ENCODE measurements around the gene OCA2. TPM values are rescaled to one million over a fixed set of nuclear protein-coding genes. Genes with fewer than 3 reads are reported as not detected.

Gene OCA2
- polyA plus RNA-seq, 1 experiment = not detected

GRCh38 chr15:27743638-27744037 lies 355.5 kb downstream of the OCA2 start:
- Histone ChIP-seq H3K27ac (ENCODE audit: low read depth, low read length) (no peak overlapping the region), H3K27me3 (ENCODE audit: control insufficient read depth, insufficient read depth, low read length) (no peaks in the 10 kb centered on the region), H3K9me3 (ENCODE audit: control insufficient read depth, insufficient read depth, low read length) (peaks cover 34% of the 10 kb centered on the region), H3K4me3 (ENCODE audit: low read depth, low read length) (no peak overlapping the region)
- no peak for DNase-seq (ENCODE audit: low read depth, low spot score)
- ChIA-PET POLR2A (no interaction called here), CTCF (no interaction called here)
- TF ChIP-seq CTCF (IDR thresholded peaks at IDR 0.05; ENCODE audit: low read depth, low read length) = no peak

GRCh38 chr15:27742751-27743477 lies 356.2 kb downstream of the OCA2 start:
- no peak for DNase-seq (ENCODE audit: low read depth, low spot score)
- POLR2A ChIA-PET = no interaction called here
- H3K27ac ChIP-seq (ENCODE audit: low read depth, low read length) = no peak overlapping the region
- no peak overlapping the region for H3K4me3 ChIP-seq (ENCODE audit: low read depth, low read length)
- no peak for TF ChIP-seq CTCF (IDR thresholded peaks at IDR 0.05; ENCODE audit: low read depth, low read length)
- peaks cover 31% of the 10 kb centered on the region for H3K9me3 ChIP-seq (ENCODE audit: control insufficient read depth, insufficient read depth, low read length)
- H3K27me3 ChIP-seq (ENCODE audit: control insufficient read depth, insufficient read depth, low read length) = no peaks in the 10 kb centered on the region
- CTCF ChIA-PET = no interaction called here

- DNase-seq (ENCODE audit: low read depth, low spot score) = no peak
- Histone ChIP-seq H3K4me3 (ENCODE audit: low read depth, low read length) (no peak overlapping the region), H3K9me3 (ENCODE audit: control insufficient read depth, insufficient read depth, low read length) (peaks cover 26% of the 10 kb centered on the region), H3K27ac (ENCODE audit: low read depth, low read length) (no peak overlapping the region), H3K27me3 (ENCODE audit: control insufficient read depth, insufficient read depth, low read length) (no peaks in the 10 kb centered on the region)
- ChIA-PET CTCF (no interaction called here), POLR2A (no interaction called here)
- TF ChIP-seq CTCF (IDR thresholded peaks at IDR 0.05; ENCODE audit: low read depth, low read length) = no peak
These were observed 357.8 kb downstream of the OCA2 start for GRCh38 chr15:27741226-27741860.

- no peak for TF ChIP-seq CTCF (IDR thresholded peaks at IDR 0.05; ENCODE audit: low read depth, low read length)
- Histone ChIP-seq H3K27ac (ENCODE audit: low read depth, low read length) (no peak overlapping the region), H3K9me3 (ENCODE audit: control insufficient read depth, insufficient read depth, low read length) (peaks cover 16% of the 10 kb centered on the region), H3K27me3 (ENCODE audit: control insufficient read depth, insufficient read depth, low read length) (no peaks in the 10 kb centered on the region), H3K4me3 (ENCODE audit: low read depth, low read length) (no peak overlapping the region)
- no peak for DNase-seq (ENCODE audit: low read depth, low spot score)
- POLR2A ChIA-PET = no interaction called here
- CTCF ChIA-PET = no interaction called here
These were observed 364.2 kb downstream of the OCA2 start for GRCh38 chr15:27734785-27735495.

- Histone ChIP-seq H3K4me3 (ENCODE audit: low read depth, low read length) (no peak overlapping the region), H3K27ac (ENCODE audit: low read depth, low read length) (no peak overlapping the region), H3K27me3 (ENCODE audit: control insufficient read depth, insufficient read depth, low read length) (no peaks in the 10 kb centered on the region), H3K9me3 (ENCODE audit: control insufficient read depth, insufficient read depth, low read length) (peaks cover 18% of the 10 kb centered on the region)
- no peak for DNase-seq (ENCODE audit: low read depth, low spot score)
- ChIA-PET POLR2A (interaction anchor here (0.8 kb wide), 1 partner anchor 37 kb away, joined by 3 read pairs; no protein-coding TSS in a partner anchor), CTCF (no interaction called here)
- no peak for TF ChIP-seq CTCF (IDR thresholded peaks at IDR 0.05; ENCODE audit: low read depth, low read length)
These were observed 367.3 kb downstream of the OCA2 start for GRCh38 chr15:27731776-27732175.
